Keratinocyte (primary cell): Measurements from ENCODE around the gene FBXO47. TPM values are rescaled to one million over a fixed set of nuclear protein-coding genes. Genes with fewer than 3 reads are reported as not detected.

ENCODE experiments used
- DNase-seq: peaks from one replicate; pipeline ENCODE4 v3.0.0-alpha.2; 2011; ENCODE audit warnings: low read depth, missing footprints, low spot score
- FAIRE-seq: peaks from 2 replicates; lab custom pipeline; 2011; peaks lifted over from hg19 to GRCh38; lab: Jason Lieb, UNC
- H2AFZ ChIP-seq: 2 replicates; pipeline ENCODE4 v1.6.0; 2012; ENCODE audit warnings: low read length, control low read depth, inconsistent platforms; ENCODE audit not compliant: control insufficient read depth
- H3K27ac ChIP-seq: 2 replicates; pipeline ENCODE4 v1.5.1; 2011; ENCODE audit warnings: low read length; ENCODE audit not compliant: control insufficient read depth, insufficient read depth
- H3K27me3 ChIP-seq: 3 replicates; pipeline ENCODE4 v1.6.0; 2011; ENCODE audit warnings: low read length; ENCODE audit not compliant: control insufficient read depth, insufficient read depth; ENCODE audit errors: extremely low read depth
- H3K36me3 ChIP-seq, 2 experiments: 2 replicates in 1 of 2; 3 replicates in 1 of 2; pipeline ENCODE4 v1.5.1; 2011; ENCODE audit warnings: low read length in 2 of 2, mild to moderate bottlenecking in 1 of 2; ENCODE audit not compliant: control insufficient read depth in 2 of 2, insufficient read depth in 2 of 2; ENCODE audit errors: extremely low read depth in 1 of 2
- H3K4me1 ChIP-seq: 3 replicates; pipeline ENCODE4 v1.5.1; 2011; ENCODE audit warnings: low read length; ENCODE audit not compliant: control insufficient read depth, insufficient read depth; ENCODE audit errors: extremely low read depth
- H3K4me2 ChIP-seq: 3 replicates; pipeline ENCODE4 v1.6.0; 2011; ENCODE audit warnings: low read depth, low read length; ENCODE audit not compliant: control insufficient read depth, insufficient read depth; ENCODE audit errors: extremely low read depth
- H3K4me3 ChIP-seq, 3 experiments: fragments of 200-600 bp in 1 of 3; sonication (generic) in 1 of 3; 2 replicates in 2 of 3; 3 replicates in 1 of 3; pipeline ENCODE4 v1.5.1; 2011 to 2016; ENCODE audit warnings: low read length in 3 of 3, mild to moderate bottlenecking in 3 of 3, control low read depth in 2 of 3, inconsistent platforms in 1 of 3, low read depth in 1 of 3, mixed read lengths in 1 of 3, mixed run types in 1 of 3, moderate library complexity in 1 of 3; ENCODE audit not compliant: control insufficient read depth in 2 of 3, insufficient read depth in 2 of 3; ENCODE audit errors: extremely low read depth in 1 of 3
- H3K79me2 ChIP-seq: 2 replicates; pipeline ENCODE4 v1.6.0; 2012; ENCODE audit warnings: low read length; ENCODE audit not compliant: control insufficient read depth, insufficient read depth
- H3K9ac ChIP-seq: 3 replicates; pipeline ENCODE4 v1.6.0; 2011; ENCODE audit warnings: low read length; ENCODE audit not compliant: control insufficient read depth, insufficient read depth; ENCODE audit errors: extremely low read depth
- H3K9me1 ChIP-seq: 3 replicates; pipeline ENCODE4 v1.6.0; 2011; ENCODE audit warnings: low read length; ENCODE audit not compliant: control insufficient read depth, insufficient read depth; ENCODE audit errors: extremely low read depth
- H3K9me3 ChIP-seq: 2 replicates; pipeline ENCODE4 v1.5.1; 2012; ENCODE audit warnings: low read depth, low read length; ENCODE audit not compliant: control insufficient read depth
- H4K20me1 ChIP-seq: 3 replicates; pipeline ENCODE4 v1.6.0; 2011; ENCODE audit warnings: low read length; ENCODE audit not compliant: control insufficient read depth, insufficient read depth; ENCODE audit errors: extremely low read depth
- CTCF ChIP-seq, 3 experiments: IDR thresholded peaks in 1 of 3; conservative IDR thresholded peaks in 1 of 3; optimal IDR thresholded peaks in 1 of 3; 2 replicates in 2 of 3; 3 replicates in 1 of 3; pipeline versions ENCODE3 to v1.5.1; 2011; ENCODE audit warnings: low read length in 3 of 3, mild to moderate bottlenecking in 3 of 3, moderate library complexity in 2 of 3, control low read depth in 1 of 3, inconsistent platforms in 1 of 3; ENCODE audit not compliant: insufficient read depth in 2 of 3; ENCODE audit errors: extremely low read depth in 1 of 3
- EZH2 ChIP-seq: IDR thresholded peaks from one replicate; pipeline ENCODE4 v1.6.1; 2012; ENCODE audit warnings: inconsistent platforms, mild to moderate bottlenecking, low read length, moderate library complexity
- dilution Hi-C: fragments of 300-500 bp; cut with MboI; formaldehyde crosslinking; loops from one replicate; pipeline ENCODE4 v1.7.0; 2020; ENCODE audit warnings: low sequenced_read_pairs; ENCODE audit not compliant: extremely low pct_ligation_motif_present
- polyA plus RNA-seq, 5 experiments: library from polyadenylated mRNA; depleted of rRNA in 3 of 5; stranded (reverse) in 3 of 5; stranded (forward) in 1 of 5; unstranded in 1 of 5; fragments of >200 nt; gene quantifications; 1 replicate in 1 of 5; 2 replicates in 3 of 5; 3 replicates in 1 of 5; pipeline versions ENCODE4 v1.2.1 to v1.2.3, GENCODE V29; 2011 to 2012; ENCODE audit warnings: missing spikeins in 2 of 5, low read depth in 1 of 5, low replicate concordance in 1 of 5

The FBXO47 gene
- polyA plus RNA-seq, 1 donor (not counting 4 experiments of a cell fraction or from before 2014, with no cell fraction given): not detected

GRCh38 chr17:38920374-38921291, 46.6 kb downstream of the FBXO47 start:
- dilution Hi-C loops: no loop called here
- H3K36me3 ChIP-seq: peaks cover 29 to 35% of the 10 kb centered on the region in 2 experiments
- H4K20me1 ChIP-seq: peaks cover 5% of the 10 kb centered on the region
- no peak overlapping the region for H3K27ac ChIP-seq
- no peak overlapping the region for H3K9ac ChIP-seq
- DNase-seq (no peak), FAIRE-seq (no peak)
- no peak overlapping the region for H3K4me2 ChIP-seq
- H3K9me3 ChIP-seq: no peaks in the 10 kb centered on the region
- H3K79me2 ChIP-seq: no peaks in the 10 kb centered on the region
- TF ChIP-seq EZH2: no peak
- no peak for TF ChIP-seq CTCF (optimal IDR thresholded peaks at IDR 0.05 in 1 of 3, IDR thresholded peaks at IDR 0.05 in 1 of 3, conservative IDR thresholded peaks at IDR 0.05 in 1 of 3; ENCODE audit: extremely low read depth in 1 of 3, insufficient read depth in 2 of 3, low read length in 3 of 3)
- no peak overlapping the region for H3K4me3 ChIP-seq
- H2AFZ ChIP-seq: no peak overlapping the region
- H3K27me3 ChIP-seq: no peaks in the 10 kb centered on the region
- H3K9me1 ChIP-seq: no peaks in the 10 kb centered on the region
- no peaks in the 10 kb centered on the region for H3K4me1 ChIP-seq

GRCh38 chr17:38919316-38920078, 47.7 kb downstream of the FBXO47 start:
- no peaks in the 10 kb centered on the region for H3K9me1 ChIP-seq
- peaks cover 5% of the 10 kb centered on the region for H4K20me1 ChIP-seq
- H3K79me2 ChIP-seq: no peaks in the 10 kb centered on the region
- no peaks in the 10 kb centered on the region for H3K4me1 ChIP-seq
- DNase-seq (no peak), FAIRE-seq (no peak)
- dilution Hi-C loops: no loop called here
- no peaks in the 10 kb centered on the region for H3K9me3 ChIP-seq
- no peak for TF ChIP-seq CTCF (optimal IDR thresholded peaks at IDR 0.05 in 1 of 3, IDR thresholded peaks at IDR 0.05 in 1 of 3, conservative IDR thresholded peaks at IDR 0.05 in 1 of 3; ENCODE audit: extremely low read depth in 1 of 3, insufficient read depth in 2 of 3, low read length in 3 of 3)
- no peak for TF ChIP-seq EZH2
- H3K27me3 ChIP-seq: no peaks in the 10 kb centered on the region
- H3K27ac ChIP-seq: no peak overlapping the region
- no peak overlapping the region for H2AFZ ChIP-seq
- no peak overlapping the region for H3K4me3 ChIP-seq
- H3K4me2 ChIP-seq: no peak overlapping the region
- no peak overlapping the region for H3K9ac ChIP-seq
- H3K36me3 ChIP-seq: peaks cover 41% of the 10 kb centered on the region in 2 experiments
